ENCODE results near the gene FRG2C.
A peak's percentile ranks its signal among the peaks of the same experiment; 100 is the strongest.
"Not testable (repeated sequence)": the region's sequence is repeated elsewhere in the genome, so short reads cannot be mapped to it uniquely, and the experiment has no call there.

The FRG2C gene

DNA sequence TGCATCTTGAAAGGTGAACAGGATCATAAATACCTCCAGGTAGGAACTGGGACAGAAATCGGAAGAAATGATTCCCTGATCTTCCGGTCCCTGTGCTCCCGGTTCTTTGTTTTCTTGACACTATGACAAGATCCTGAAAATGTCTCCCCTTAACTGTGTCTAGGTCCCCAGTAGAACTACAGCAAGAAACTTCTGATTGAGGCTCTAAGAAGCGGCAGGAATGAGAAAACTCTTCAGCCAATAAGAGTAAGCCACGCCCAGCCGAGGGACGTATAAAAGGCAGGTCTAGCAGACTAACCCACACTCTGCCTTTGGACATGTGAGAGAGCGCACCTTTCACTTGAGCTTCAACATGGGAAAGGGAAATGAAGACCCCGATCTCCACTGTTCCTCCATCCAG lies at the start of gene FRG2C:
Gene FRG2C, plus strand, starts transcription at position 301 of the 400 bp plus-strand sequence. Its CDS starts 52 bp downstream, at position 353.
- DNase-seq, result not testable (repeated sequence)

DNA sequence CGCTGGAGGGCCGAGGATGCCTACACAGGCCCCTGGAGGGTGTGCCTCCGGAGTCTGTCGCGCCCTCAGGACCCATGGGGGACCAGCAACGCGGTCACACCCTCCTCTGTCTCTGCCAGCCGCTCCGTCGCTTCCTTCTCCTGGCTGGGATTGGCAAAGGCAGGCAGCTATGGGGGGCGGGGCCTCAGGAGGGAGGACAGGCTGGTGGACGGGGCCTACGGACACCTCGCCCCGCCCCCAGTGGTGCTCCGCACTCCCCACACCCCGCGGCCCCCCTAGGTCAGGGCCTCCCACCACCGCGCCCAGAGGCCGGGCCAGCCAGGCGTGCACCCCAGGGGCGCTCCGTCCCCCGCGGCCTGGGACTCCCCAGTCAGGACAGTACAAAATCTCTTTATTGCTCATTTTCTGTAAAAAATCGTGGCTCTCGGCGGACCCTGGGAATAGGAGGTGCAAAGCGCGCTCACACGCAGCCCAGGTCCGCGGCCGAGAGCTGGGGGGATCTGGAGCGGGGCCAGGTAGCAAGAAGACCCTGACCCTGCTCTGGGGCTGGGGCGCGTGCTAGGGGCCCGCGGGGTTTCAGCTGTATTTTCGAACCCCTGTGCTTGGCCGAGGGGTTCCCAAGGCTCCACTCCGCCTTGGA lies 45.3 kb upstream of the FRG2C start:
- not testable (repeated sequence) for DNase-seq

DNA sequence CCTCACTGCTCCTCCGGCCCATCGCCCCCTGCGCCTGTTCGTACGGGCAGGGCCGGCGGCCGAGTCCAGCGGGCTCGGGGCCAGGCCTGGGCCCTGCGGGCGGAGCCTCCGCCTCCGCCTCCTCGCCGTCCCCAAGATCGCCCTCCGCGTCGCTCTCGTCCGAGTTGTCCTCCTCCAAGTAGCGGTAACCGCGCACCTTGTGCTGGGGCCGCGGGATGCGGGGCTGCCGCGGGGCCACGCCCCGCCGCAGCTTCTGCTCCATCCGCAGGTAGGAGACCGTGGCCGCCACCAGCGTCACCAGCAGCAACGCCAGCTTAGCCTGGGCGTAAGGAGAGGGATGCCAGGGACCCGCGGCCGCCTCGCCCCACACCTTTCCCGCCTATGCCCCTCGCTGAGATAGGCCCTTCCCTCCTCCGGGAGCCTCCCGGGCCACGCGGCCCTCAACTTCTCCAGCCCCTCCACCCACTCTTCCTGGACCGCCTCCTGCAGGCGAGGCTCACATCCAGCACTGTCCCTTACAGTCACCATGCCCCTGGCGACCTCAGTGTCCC lies 44.6 kb upstream of the FRG2C start:
- not testable (repeated sequence) for DNase-seq

DNA sequence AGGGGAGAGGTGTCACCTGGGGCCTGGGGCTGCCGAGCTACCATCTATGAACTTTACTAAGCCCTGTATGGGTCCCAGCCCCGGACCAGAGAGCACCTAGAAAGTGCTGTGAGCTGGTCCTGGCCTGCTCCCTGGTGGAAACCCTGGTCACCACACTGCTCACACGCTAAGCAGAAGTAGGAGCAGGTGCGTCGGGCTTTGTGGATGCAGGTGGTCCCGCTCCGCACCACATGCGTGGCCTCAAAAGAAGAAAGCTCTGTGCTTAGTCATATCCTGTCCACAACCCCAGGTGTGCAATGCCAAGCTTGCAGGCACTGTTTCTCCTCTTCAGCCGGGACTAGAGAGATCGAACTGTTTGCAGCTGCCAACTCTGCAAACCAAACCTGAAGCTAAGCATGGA lies 42.4 kb upstream of the FRG2C start:
- not testable (repeated sequence) for DNase-seq

DNA sequence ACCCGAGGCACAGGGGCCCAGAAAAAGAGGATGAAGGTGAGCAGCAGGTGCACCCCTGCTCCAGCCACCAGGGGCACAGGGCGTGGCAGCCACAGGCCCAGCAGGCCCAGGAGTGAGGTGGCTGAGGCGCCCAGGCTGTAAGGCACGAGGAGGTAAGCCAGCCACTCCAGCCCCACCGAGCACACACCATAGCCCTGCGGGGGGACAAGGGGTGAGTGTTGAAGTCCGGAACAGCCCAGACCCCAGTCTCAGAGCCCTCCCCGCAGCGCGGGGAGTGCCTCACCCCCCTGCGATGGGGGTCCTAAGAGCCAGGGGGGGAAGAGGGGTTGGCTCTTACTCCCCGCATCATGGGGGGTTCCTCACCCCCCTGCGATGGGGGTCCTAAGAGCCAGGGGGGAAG lies 40.5 kb upstream of the FRG2C start:
- not testable (repeated sequence) for DNase-seq

DNA sequence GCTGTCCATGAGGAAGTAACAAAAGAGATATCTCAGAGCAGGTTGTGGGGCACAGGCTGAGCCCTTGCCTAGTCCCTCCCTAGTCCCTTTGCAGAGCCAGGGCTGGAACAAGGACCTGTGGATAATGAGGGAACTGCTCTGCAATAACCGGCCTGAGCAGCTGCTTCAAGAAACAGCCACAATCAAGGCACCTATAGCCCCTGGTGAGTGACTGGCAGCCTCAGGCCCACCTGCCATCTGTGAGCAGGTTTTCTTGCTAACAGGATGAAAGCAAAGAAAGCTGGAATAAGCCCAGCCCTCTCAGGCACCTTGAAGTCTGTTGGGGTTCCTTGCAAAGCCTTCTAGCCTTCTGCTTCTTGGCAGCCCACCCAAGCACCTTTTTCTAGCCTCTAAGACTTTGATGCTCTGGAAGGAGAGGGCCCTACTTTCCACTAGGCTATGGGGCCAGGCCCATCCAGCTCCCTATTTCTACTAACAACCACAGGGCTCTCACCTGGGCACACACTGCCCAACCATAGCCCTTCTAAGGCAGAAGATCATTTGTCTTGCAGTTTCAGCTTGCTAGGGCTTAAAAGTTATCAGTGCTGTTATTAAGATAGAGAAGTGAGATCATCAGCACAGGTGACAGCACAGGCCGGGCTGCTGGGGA lies 33.1 kb upstream of the FRG2C start:
- DNase-seq, result not testable (repeated sequence)

DNA sequence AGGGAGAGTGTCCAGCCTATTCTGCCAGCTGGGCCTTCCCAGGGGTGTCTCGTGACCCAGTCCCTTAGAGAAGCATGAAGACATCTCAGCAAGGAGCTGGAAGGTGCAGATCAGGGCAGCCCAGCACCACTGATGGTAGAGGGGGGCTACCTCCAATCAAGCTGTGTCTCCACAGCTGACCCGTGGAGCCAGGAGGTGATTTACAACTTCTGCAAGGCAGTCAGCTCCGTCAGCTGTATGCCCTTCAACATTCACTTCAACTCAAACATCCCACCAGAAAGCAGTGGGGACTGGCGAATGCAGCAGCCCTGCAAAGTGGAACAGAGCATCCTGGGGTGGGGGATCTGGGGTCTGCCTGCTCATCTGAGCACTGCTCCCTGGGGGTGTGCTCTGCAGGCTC lies 32.6 kb upstream of the FRG2C start:
- DNase-seq, result no peak

DNA sequence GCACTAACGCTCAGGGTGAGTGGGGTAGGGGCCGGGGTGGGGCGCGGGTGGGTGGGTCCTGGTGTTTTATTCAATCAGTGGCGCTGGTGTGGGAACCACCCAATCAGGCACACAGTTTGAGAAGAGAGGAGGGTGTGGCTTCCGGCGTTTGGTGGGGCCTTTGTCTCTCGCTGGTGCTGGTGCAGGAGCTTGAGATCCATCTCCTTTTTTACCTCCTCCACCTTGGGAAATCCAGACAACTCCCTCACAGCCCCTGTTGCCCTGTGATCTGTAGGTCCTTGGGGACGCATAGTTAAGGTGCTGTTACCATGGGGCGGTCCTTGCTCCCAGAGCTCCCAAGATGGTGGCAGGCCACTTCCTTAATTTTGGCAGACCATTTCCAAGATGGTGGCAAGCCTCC lies 25.2 kb upstream of the FRG2C start:
- DNase-seq, result not testable (repeated sequence)

DNA sequence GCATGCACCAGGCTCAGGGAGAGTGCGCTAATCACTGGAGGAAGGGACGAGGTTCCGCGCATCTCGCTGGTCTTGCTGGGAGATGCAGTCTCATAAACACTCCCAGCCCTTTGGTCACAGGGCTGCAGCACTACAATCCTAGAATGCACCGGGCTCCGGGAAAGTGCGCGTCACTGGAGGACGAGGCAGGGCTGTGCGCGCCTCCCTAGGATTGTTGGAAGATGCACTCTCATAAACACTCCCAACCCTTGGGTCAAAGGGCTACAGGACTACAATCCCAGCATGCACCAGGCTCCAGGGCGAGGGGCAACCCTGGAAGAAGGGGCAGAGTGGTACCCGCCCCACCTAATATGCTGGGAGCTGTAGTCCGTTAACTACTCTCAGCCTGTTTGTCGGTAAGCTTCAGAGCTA lies 23.0 kb upstream of the FRG2C start:
- DNase-seq, result peak; percentile 63

DNA sequence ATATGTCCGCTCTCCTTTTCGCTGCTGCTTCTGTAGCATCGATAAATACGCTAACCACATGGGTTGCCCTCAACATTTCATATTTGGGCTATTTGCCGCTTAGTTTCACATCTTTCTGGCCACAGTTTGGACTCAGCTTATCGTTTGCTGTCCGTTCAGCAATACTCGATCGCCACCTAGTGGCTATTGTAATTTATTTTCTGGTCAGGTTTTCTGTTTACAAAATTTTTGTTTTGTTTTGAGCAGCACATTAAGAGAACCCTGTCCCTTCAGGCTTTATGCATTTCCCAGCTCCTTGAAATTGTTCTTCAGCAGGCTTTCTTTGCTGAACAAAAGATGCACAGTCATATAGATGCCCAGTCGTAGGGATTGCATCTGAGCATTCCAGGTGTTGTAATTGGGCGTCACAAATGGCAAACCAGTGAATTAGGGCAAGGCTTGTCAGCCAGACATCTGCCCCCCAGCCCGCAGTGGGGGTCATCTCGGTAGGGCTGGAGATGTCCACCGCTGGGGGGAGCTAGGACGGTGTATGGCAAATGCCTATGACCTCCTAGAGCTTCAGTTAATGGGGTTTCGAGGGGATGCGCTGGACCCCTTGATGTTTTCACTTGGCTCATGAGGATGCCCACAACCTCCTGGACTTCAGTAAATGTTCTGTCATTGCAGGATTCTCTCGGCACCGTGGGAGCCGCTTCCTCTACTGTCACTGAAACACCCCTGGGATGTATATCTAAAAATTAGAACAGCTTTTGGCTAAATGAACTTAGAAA lies 20.9 kb upstream of the FRG2C start:
- DNase-seq, result peak; percentile 15

DNA sequence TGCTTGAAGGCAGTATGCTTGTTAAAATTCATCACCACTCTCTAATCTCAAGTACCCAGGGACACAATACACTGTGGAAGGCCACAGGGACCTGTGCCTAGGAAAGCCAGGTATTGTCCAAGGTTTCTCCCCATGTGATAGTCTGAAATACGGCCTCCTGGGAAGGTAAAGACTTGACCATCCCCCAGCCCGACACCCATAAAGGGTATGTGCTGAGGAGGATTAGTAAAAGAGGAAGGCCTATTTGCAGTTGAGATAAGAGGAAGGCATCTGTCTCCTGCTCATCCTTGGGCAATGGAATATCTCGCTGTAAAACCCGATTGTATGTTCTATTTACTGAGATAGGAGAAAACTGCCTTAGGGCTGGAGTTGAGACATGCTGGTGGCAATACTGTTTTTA lies 18.6 kb upstream of the FRG2C start:
- DNase-seq, result not testable (repeated sequence)

DNA sequence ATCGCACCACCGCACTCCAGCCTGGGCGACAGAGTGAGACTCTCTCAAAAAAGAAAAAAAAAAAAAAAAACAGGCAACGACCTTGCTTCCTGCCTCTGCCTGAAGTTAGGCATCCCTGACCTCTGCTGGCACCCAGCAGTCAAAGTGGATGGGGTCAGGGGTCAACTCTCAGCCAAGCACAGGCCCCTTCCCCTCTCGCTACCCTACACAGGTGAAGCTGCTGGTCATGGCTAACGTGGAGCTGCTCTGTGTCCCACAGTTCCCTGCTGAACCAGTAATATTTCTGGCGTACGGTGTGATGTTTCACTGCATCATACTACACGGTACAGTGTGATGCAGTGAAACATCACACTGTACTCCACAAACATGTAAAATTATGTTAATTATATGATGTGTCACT lies 13.9 kb upstream of the FRG2C start:
- DNase-seq, result no peak

DNA sequence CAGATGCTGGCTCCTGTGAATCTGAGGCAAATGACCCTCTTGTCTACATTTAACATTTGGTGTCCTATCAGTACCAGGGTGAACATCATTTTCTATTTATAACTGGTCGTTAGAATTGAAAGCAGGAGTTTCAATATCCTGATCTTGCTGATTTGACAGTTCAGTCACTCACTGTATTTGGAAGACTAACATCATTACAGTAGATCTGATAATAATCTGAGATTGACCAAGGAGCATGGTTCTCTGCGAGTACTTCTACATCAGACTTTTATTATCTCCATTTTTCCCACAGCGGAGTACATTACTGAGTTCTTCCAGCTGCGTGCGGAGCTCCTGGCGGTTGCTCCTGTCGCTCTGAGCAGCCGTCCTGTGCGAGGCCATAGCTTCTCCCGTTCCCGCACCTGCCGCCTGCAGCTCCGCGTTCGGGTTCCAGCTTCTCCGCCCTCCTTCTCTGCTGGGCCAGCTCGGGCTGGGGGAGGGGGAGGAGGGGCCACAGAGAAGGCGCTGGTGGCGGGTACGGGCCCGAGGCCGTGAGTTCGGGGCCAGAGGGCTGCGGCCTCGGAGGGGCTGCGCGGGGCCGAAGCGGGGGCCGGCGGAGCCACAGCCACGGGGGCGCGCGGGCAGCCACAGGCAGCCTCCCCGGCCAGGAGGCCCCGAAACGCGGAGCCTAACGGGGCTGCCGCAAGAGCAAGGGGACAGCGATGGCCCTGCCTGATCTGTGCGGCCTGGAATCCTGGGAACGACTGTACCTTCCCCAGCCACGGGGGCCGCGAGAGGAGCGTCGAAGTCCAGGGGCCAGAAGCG lies 8.8 kb upstream of the FRG2C start:
- not testable (repeated sequence) for DNase-seq

DNA sequence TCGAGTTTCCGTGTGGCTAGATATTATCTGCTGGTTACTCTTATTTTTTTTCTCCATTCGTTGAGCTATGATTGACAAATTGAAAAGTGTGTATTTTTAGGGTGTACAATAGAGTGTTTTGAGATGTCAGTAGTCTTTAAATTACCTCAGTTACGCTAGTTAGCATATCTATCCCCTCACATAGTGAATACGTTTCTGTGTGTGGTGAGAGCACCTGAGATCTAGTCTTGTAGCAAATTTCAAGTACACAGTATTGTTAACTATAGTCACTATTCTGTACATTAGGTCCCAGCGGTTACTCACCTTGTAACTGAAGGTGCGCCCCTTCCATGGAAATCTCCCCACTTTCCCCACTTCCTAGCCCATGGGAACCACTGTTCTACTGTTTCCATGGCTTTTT lies 8.2 kb upstream of the FRG2C start:
- DNase-seq, result not testable (repeated sequence)

DNA sequence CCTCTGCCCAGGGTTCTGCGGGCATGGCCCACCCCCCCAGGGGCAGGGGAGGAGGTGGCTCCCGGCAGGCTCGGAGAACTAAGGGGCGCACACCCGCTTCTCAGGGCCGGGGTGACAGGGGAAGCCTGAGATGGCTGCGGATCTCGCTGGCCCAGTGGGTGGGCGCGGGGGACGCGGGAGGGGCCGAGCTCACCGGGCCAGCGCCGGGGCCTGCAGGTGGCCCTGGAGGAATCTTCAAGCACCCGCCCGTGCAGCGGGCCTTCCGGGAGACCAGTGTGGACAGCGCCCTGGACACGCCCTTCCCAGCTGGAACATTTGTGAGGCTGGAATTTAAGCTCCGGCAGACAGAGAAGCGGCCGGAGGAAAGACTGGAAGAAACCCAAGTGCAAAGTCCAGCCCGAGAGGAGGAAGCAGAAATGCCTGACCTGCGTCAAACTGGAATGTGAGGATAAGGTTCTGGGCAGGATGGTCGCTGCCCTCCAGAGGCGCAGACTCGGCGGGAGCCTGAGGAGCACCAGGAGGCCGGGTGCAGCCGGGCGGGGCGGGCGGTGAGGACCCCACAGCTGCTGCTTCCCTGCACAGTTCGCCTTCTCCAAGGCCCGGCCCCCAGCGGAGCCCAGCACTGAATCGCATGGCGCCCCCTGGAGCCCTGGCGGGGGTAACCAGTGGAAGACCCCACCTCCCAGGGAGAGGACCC lies 5.6 kb upstream of the FRG2C start:
- DNase-seq, result not testable (repeated sequence)

DNA sequence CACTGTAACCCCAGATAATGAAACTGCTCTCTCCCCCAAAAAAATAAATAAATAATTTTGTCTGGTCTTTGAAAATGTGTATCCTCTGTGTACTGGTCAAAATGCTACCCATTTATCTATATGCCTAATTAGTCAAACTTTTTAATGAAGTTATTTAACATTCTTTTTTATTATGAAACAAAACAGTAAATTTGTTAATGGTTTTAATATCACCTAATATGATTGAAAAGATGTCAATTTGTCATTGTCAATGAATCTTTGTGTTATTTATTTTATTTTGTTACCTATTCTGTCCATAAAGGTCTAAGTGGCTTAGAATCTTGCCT lies 5.1 kb upstream of the FRG2C start:
- not testable (repeated sequence) for DNase-seq

DNA sequence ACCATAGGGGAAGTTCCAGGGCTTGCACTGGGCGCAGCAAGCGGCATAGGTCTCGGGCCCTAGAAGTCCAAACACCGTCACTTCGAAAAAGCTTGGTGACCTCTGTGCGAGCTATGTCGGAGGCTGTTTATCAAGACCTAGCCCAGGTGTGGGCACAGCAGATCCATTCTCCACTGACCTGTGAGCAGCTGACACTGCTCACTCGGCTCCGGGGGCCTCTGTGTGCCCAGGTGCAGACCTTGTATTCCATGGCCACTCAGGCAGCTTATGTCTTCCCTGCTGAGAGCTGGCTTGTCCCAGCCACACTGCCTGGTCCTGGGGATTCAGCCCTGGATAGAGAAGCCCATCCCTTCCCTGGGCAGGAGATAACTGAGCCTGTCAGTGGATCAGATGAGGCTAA lies 1.5 kb downstream of the FRG2C start:
- DNase-seq, result not testable (repeated sequence)

DNA sequence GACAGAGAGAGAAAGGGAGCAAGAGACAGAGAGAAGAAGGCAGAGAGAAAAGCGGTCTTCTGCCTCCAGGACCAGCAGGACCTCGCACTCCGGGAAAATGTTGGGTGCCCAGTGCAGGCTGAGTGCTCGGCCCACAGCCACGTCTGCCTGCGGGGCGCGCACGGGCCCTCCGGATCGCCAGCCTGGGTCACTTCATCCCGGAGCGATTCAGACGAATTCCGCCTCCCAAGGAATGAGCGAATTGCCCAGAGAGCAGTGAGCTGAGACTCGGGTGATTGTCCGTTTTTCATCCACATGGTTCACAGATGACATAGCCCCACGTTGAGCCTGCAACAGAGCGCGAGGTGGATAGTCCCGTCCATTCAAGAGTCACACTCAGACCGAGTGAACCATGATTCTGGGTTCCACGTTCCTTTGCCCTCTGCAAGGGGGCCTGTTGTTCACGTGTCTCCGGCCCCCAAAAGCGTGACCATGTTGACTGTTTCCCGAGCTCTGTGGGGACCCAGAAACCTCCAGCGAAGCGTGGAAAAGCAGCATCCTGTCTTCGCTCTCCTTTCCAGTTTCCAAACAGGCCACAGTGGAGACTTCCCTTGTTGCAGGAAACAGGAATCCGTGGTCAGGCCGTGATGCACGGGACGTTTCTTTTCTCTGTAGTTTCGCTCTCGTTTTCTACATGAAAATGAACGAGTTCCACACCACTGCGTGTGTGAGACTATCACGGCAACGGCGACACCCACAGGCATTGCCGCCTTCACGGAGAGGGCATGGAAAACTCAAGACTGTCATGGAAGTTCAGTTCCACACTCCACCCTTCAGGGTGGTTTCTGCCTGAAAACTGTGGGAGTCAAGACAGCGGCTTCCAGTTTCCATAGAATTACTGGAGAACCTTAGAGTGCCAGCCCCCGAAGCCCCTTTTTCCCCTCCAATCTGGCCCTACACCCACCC lies 3.9 kb downstream of the FRG2C start:
- DNase-seq, result not testable (repeated sequence)

DNA sequence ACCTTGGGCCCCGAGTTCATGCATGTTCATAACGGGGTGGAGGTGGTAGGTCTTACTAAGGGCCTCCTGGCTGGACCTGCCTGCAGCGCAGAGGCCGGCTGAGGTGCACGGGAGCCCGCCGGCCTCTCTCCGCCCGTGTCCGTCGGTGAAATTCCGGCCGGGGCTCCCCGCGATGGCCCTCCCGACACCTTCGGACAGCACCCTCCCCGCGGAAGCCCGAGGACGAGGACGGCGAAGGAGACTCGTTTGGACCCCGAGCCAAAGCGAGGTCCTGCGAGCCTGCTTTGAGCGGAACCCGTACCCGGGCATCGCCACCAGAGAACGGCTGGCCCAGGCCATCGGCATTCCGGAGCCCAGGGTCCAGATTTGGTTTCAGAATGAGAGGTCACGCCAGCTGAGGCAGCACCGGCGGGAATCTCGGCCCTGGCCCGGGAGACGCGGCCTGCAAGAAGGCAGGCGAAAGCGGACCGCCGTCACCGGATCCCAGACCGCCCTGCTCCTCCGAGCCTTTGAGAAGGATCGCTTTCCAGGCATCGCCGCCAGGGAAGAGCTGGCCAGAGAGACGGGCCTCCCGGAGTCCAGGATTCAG lies 4.7 kb downstream of the FRG2C start:
- peak; percentile 46 for DNase-seq
